ENCODE data around the gene LDLRAD3.

DNA sequence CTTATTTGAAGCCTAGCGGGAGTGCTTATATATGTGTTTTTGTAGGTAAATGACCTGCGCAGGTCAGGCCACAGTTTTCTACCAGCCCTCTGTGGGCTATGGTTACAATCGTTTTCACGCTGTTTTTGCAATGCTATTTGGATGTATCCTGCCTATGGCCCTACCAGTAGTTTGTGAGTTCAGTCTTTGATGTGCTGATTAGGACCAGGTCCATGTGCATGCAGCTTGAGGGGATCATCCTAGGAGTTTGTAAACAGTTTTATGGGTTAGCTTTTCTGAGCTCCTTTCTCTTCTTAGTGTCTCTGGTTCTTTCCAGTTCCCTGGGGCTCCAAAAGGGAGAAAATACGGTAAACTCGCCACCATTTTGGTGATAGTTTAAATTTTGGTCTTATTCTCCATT lies 142.5 kb downstream of the LDLRAD3 start:
- TF ChIP-seq CTCF (IDR thresholded peaks at IDR 0.05; ENCODE audit: insufficient read depth, low read depth, low read length) = no peak
- no peak for TF ChIP-seq EZH2 (IDR thresholded peaks at IDR 0.05; ENCODE audit: insufficient read depth, low read length)
